PC-9 (cell line): ENCODE data around the gene CLCN6.

ENCODE experiments used
- CTCF ChIP-seq: fragments of 200-600 bp; sonication (generic); conservative IDR thresholded peaks from 2 replicates; pipeline ENCODE4 v1.6.1; 2017; ENCODE audit warnings: mixed run types, antibody characterized with exemption, mild to moderate bottlenecking, moderate library complexity
- EZH2 ChIP-seq: fragments of 200-600 bp; sonication (generic); IDR thresholded peaks from 2 replicates; pipeline ENCODE4 v1.8.0; 2017; ENCODE audit warnings: antibody characterized with exemption, low read depth

GRCh38 chr1:11806307-11806936 is 431 bp downstream of the CLCN6 start:
- TF ChIP-seq CTCF (no peak), EZH2 (no peak)
